PC-9 (cell line): ENCODE measurements around the gene NCK2. TPM values are rescaled to one million over a fixed set of nuclear protein-coding genes. Genes with fewer than 3 reads are reported as not detected.

ENCODE experiments used
- BruUV-seq: library from RNA; stranded (reverse); fragments of 400-500 nt; replicated peaks from 2 replicates; lab custom pipeline; 2021; lab: Mats Ljungman, UMichigan
- CTCF ChIA-PET: fragments of 300-600 bp; sonication (Branson Sonifier 250); formaldehyde crosslinking; loops from one replicate; lab custom pipeline; 2022; ENCODE audit warnings: antibody characterized with exemption; lab: Charles Lee
- POLR2A ChIA-PET: fragments of 300-600 bp; sonication (Branson Sonifier 250); formaldehyde crosslinking; loops from one replicate; lab custom pipeline; 2022; ENCODE audit warnings: antibody characterized with exemption; ENCODE audit not compliant: unreplicated experiment; lab: Charles Lee
- DNase-seq, 2 experiments: peaks; one replicate each; pipeline versions ENCODE4 v3.0.0 to v3.0.0-alpha.2; 2015 to 2022; ENCODE audit warnings: mixed read lengths in 1 of 2
- H2AFZ ChIP-seq: fragments of 200-600 bp; sonication (generic); 2 replicates; pipeline ENCODE4 v1.8.1; 2017; ENCODE audit warnings: antibody characterized with exemption
- H3F3A ChIP-seq: fragments of 200-600 bp; sonication (generic); 2 replicates; pipeline ENCODE4 v1.8.1; 2017; ENCODE audit warnings: antibody characterized with exemption, mild to moderate bottlenecking, low read depth; ENCODE audit not compliant: insufficient read depth
- H3K27ac ChIP-seq: fragments of 200-600 bp; sonication (generic); 2 replicates; pipeline ENCODE4 v1.6.1; 2016; ENCODE audit warnings: mixed run types
- H3K27me3 ChIP-seq: fragments of 200-600 bp; sonication (generic); 2 replicates; pipeline ENCODE4 v1.6.1; 2016; ENCODE audit warnings: low read depth, mixed run types; ENCODE audit not compliant: insufficient read depth
- H3K36me3 ChIP-seq: fragments of 200-600 bp; sonication (generic); 2 replicates; pipeline ENCODE4 v1.6.1; 2016; ENCODE audit warnings: low read depth, mixed run types
- H3K4me1 ChIP-seq: fragments of 200-600 bp; sonication (generic); replicated peaks from 2 replicates; pipeline ENCODE4 v1.6.1; 2016; ENCODE audit warnings: mixed run types; ENCODE audit not compliant: insufficient read depth
- H3K4me2 ChIP-seq: fragments of 200-600 bp; sonication (generic); 2 replicates; pipeline ENCODE4 v1.6.1; 2017; ENCODE audit warnings: mixed run types
- H3K4me3 ChIP-seq: fragments of 200-600 bp; sonication (generic); 2 replicates; pipeline ENCODE4 v1.6.1; 2016; ENCODE audit warnings: mixed run types
- H3K79me2 ChIP-seq: fragments of 200-600 bp; sonication (generic); 2 replicates; pipeline ENCODE4 v1.6.1; 2017; ENCODE audit warnings: low read depth, mixed run types
- H3K9me2 ChIP-seq: fragments of 200-600 bp; sonication (generic); 2 replicates; pipeline ENCODE4 v1.8.1; 2017; ENCODE audit warnings: mild to moderate bottlenecking; ENCODE audit not compliant: insufficient read depth
- H3K9me3 ChIP-seq: fragments of 200-600 bp; sonication (generic); 2 replicates; pipeline ENCODE4 v1.8.1; 2016; ENCODE audit warnings: low read depth; ENCODE audit not compliant: insufficient read depth
- H4K20me1 ChIP-seq: fragments of 200-600 bp; sonication (generic); 2 replicates; pipeline ENCODE4 v1.8.1; 2017; ENCODE audit not compliant: insufficient read depth
- EZH2 ChIP-seq: fragments of 200-600 bp; sonication (generic); IDR thresholded peaks from 2 replicates; pipeline ENCODE4 v1.8.0; 2017; ENCODE audit warnings: antibody characterized with exemption, low read depth
- intact Hi-C: fragments of 100-400 bp; cut with micrococcal nuclease; formaldehyde crosslinking; loops from one replicate; pipeline ENCODE4 v1.10.0; 2022; ENCODE audit not compliant: unreplicated experiment
- total RNA-seq: library from RNA; stranded (reverse); gene quantifications from 2 replicates; pipeline ENCODE4 v1.2.3, GENCODE V29; 2021
- TF ChIP-seq, protein P1 (sequence below): fragments of 200-600 bp; sonication (generic); conservative IDR thresholded peaks from 2 replicates; pipeline ENCODE4 v1.6.1; 2017; ENCODE audit warnings: mixed run types, antibody characterized with exemption, mild to moderate bottlenecking, moderate library complexity

The NCK2 gene
- total RNA-seq, 1 experiment from 2014 or later = 26.0 TPM

DNA sequence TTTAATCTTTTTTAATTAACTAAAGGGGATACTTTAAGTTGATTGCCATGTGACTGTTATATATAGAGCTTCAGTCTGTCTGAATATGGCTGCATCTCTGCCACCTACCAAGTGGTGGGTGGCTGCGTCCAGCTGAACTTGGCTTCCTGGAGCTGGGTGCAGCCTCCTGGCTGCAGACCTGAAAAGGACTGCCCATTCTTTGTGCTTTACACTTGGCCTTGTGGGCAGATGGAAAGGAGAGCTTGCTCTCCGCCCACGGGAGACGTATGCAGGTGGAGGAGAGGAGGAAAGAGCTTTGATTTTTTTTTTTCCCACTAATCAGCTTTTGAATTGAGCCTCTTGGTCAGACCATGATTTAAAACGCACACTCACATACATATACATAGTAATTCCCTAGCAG is 34.7 kb downstream of the NCK2 start:
- no TSS peak for BruUV-seq
- no peak overlapping the region for H3K27ac ChIP-seq
- no peaks in the 10 kb centered on the region for H3K4me1 ChIP-seq
- no peak overlapping the region for H2AFZ ChIP-seq
- POLR2A ChIA-PET = no interaction called here
- no peak overlapping the region for H3K4me2 ChIP-seq
- no peaks in the 10 kb centered on the region for H3K9me3 ChIP-seq
- H3K27me3 ChIP-seq = no peaks in the 10 kb centered on the region
- H4K20me1 ChIP-seq = 0 out of 2 replicates have a peak, but pooled peaks cover 3% of the 10 kb centered on the region
- no peak for DNase-seq
- H3K4me3 ChIP-seq = no peak overlapping the region
- CTCF ChIA-PET = no interaction called here
- no peaks in the 10 kb centered on the region for H3K79me2 ChIP-seq
- H3K36me3 ChIP-seq = no peaks in the 10 kb centered on the region
- H3F3A ChIP-seq = no peaks in the 10 kb centered on the region
- no peaks in the 10 kb centered on the region for H3K9me2 ChIP-seq
- intact Hi-C loops = no loop called here
- TF ChIP-seq EZH2 = no peak
- TF ChIP-seq, protein P1, sequence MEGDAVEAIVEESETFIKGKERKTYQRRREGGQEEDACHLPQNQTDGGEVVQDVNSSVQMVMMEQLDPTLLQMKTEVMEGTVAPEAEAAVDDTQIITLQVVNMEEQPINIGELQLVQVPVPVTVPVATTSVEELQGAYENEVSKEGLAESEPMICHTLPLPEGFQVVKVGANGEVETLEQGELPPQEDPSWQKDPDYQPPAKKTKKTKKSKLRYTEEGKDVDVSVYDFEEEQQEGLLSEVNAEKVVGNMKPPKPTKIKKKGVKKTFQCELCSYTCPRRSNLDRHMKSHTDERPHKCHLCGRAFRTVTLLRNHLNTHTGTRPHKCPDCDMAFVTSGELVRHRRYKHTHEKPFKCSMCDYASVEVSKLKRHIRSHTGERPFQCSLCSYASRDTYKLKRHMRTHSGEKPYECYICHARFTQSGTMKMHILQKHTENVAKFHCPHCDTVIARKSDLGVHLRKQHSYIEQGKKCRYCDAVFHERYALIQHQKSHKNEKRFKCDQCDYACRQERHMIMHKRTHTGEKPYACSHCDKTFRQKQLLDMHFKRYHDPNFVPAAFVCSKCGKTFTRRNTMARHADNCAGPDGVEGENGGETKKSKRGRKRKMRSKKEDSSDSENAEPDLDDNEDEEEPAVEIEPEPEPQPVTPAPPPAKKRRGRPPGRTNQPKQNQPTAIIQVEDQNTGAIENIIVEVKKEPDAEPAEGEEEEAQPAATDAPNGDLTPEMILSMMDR = no peak

DNA sequence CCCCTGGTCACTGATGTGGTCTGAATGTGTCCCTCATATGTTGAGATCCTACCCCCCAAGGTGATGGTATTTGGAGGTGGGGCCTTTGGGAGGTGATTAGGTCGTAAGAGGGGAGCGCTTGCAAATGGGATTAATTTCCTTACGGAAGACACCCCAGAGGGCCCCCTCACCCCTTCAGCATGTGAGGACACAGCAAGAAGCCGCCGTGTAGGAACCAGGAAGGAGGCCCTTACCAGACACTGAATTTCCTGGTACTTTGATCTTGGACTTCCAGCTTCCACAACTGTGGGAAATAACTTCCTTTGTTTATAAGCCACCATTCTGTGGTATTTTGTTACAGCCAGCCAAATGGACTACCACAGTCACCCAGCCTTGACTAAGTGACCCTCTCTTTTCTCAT is 35.9 kb downstream of the NCK2 start:
- CTCF ChIA-PET = no interaction called here
- H3K9me2 ChIP-seq = no peaks in the 10 kb centered on the region
- no peak overlapping the region for H3K4me3 ChIP-seq
- no peaks in the 10 kb centered on the region for H3K36me3 ChIP-seq
- H3K27ac ChIP-seq = no peak overlapping the region
- H3K9me3 ChIP-seq = no peaks in the 10 kb centered on the region
- no peak overlapping the region for H2AFZ ChIP-seq
- no TSS peak for BruUV-seq
- H3K27me3 ChIP-seq = no peaks in the 10 kb centered on the region
- DNase-seq = no peak
- no peaks in the 10 kb centered on the region for H3K79me2 ChIP-seq
- intact Hi-C loops = no loop called here
- no peak overlapping the region for H3K4me2 ChIP-seq
- H4K20me1 ChIP-seq = no peaks in the 10 kb centered on the region
- POLR2A ChIA-PET = no interaction called here
- TF ChIP-seq, protein P1 = no peak
- no peak for TF ChIP-seq EZH2
- H3F3A ChIP-seq = no peaks in the 10 kb centered on the region
- no peaks in the 10 kb centered on the region for H3K4me1 ChIP-seq

DNA sequence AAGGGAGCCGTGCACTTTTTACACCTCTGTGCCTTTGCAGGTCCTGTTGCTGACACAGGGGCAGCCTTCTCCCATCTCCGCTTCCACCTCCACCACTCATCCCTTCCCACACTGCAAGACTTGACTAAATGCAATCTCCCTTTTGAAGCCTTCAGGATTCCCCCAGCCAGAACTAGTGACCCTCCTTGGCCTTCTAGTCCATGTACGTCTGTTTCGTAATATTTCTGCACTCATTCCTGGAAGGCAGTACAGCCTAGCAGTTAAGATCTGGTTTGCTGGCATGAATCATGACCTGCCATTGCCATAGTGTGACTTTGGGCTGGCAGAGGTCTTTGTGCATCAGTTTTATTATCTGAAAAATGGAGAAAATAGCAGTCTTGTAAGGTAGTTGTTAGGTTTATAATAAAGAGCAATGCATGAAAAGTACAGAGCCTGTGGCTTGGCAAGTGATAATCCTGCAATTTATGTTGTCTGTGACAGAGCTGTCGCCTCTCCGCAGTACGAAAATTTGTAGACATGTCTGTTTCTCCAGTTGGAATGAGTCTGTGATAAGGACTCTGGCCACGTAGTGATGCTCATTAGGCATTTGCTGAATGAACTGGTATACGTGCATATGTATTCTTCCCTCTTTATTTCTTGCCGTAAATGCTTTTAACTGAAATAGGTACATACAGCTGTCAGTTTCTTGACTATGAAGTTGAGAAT is 36.7 kb downstream of the NCK2 start:
- H3K79me2 ChIP-seq = no peaks in the 10 kb centered on the region
- CTCF ChIA-PET = no interaction called here
- H3K9me2 ChIP-seq = no peaks in the 10 kb centered on the region
- no peak for TF ChIP-seq EZH2
- TF ChIP-seq, protein P1 = no peak
- no peaks in the 10 kb centered on the region for H4K20me1 ChIP-seq
- H3K4me1 ChIP-seq = no peaks in the 10 kb centered on the region
- no peak overlapping the region for H3K27ac ChIP-seq
- H3F3A ChIP-seq = no peaks in the 10 kb centered on the region
- no peak overlapping the region for H3K4me2 ChIP-seq
- DNase-seq = no peak
- H3K36me3 ChIP-seq = no peaks in the 10 kb centered on the region
- intact Hi-C loops = no loop called here
- H3K4me3 ChIP-seq = no peak overlapping the region
- no peaks in the 10 kb centered on the region for H3K27me3 ChIP-seq
- BruUV-seq = no TSS peak
- no peaks in the 10 kb centered on the region for H3K9me3 ChIP-seq
- POLR2A ChIA-PET = no interaction called here
- H2AFZ ChIP-seq = no peak overlapping the region
